Measurements from ENCODE around the gene HMG20A.

DNA sequence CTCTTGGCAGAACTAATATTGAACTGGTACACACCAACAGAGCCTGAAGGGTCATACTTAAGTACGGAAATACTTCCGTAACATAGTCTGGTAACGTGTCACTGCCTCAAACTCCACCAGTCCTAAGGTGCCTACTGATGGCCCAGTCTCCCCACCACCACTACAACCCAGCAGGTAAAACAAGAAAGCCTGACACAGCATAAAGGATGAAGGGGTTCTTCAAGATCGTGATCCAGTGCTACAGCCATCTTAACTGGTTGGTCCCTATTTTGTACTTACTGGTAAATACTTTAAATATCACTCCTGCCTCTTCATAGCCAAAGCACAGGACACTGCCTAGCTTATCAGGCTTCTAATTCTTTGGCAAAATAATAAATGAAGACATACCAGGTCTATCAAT, 47.2 kb upstream of the HMG20A start:
- TF ChIP-seq ZNF565 (CRISPR knock-in tag; conservative IDR thresholded peaks at IDR 0.05; ENCODE audit: low read depth) (no peak), OSR1 (CRISPR knock-in tag; IDR thresholded peaks at IDR 0.05) (no peak), ISL1 (CRISPR knock-in tag; IDR thresholded peaks at IDR 0.05) (no peak)

All from SK-N-SH treated with all-trans-retinoic acid at 6 μM for 48 hours (cell line).